PC-3 (cell line): ENCODE results near the gene ENTREP1. TPM values are rescaled to one million over a fixed set of nuclear protein-coding genes. Genes with fewer than 3 reads are reported as not detected.

Source experiments
- ATAC-seq: fragments of 200-7000 bp; cut with Tn5 transposase; 2 replicates; pipeline ENCODE4 v1.9.1; 2020; ENCODE audit warnings: mild to moderate bottlenecking, moderate library complexity
- BruUV-seq: library from RNA; stranded (reverse); fragments of 400-500 nt; replicated peaks from 2 replicates; lab custom pipeline; 2021; lab: Mats Ljungman, UMichigan
- CTCF ChIA-PET: fragments of 300-600 bp; sonication (Branson Sonifier 250); formaldehyde crosslinking; loops from one replicate; lab custom pipeline; 2022; ENCODE audit warnings: antibody characterized with exemption; lab: Charles Lee
- POLR2A ChIA-PET: fragments of 300-600 bp; sonication (Branson Sonifier 250); formaldehyde crosslinking; loops from one replicate; lab custom pipeline; 2022; ENCODE audit warnings: antibody characterized with exemption; ENCODE audit not compliant: unreplicated experiment; lab: Charles Lee
- DNase-seq: peaks from one replicate; pipeline ENCODE4 v3.0.0-alpha.2; 2015
- H2AFZ ChIP-seq: fragments of 300-600 bp; sonication (generic); 2 replicates; pipeline ENCODE4 v1.6.0; 2016; ENCODE audit warnings: antibody characterized with exemption, low read length
- H3F3A ChIP-seq: fragments of 300-600 bp; sonication (generic); one replicate; pipeline ENCODE4 v1.6.0; 2017; ENCODE audit warnings: antibody characterized with exemption, low read length, control low read depth, mild to moderate bottlenecking; ENCODE audit not compliant: unreplicated experiment
- H3K27ac ChIP-seq: fragments of 300-600 bp; sonication (generic); 2 replicates; pipeline ENCODE4 v1.5.1; 2016; ENCODE audit warnings: mild to moderate bottlenecking, low read length
- H3K27me3 ChIP-seq: fragments of 300-600 bp; sonication (generic); 2 replicates; pipeline ENCODE4 v1.6.1; 2016; ENCODE audit warnings: low read length, mixed read lengths
- H3K36me3 ChIP-seq: fragments of 300-600 bp; sonication (generic); 2 replicates; pipeline ENCODE4 v1.6.1; 2016; ENCODE audit warnings: low read depth, mixed run types, low read length, mixed read lengths
- H3K4me1 ChIP-seq: fragments of 300-600 bp; sonication (generic); 2 replicates; pipeline ENCODE4 v1.5.1; 2016; ENCODE audit warnings: low read length; ENCODE audit not compliant: insufficient read depth
- H3K4me2 ChIP-seq: fragments of 300-600 bp; sonication (generic); 2 replicates; pipeline ENCODE4 v1.6.0; 2016; ENCODE audit warnings: low read length
- H3K4me3 ChIP-seq: fragments of 300-600 bp; sonication (generic); 2 replicates; pipeline ENCODE4 v1.5.1; 2016; ENCODE audit warnings: mild to moderate bottlenecking, low read length, mixed read lengths
- H3K79me2 ChIP-seq: fragments of 300-600 bp; sonication (generic); 2 replicates; pipeline ENCODE4 v1.6.1; 2017; ENCODE audit warnings: low read length, mixed read lengths
- H3K9ac ChIP-seq: fragments of 300-600 bp; sonication (generic); 2 replicates; pipeline ENCODE4 v1.6.0; 2016; ENCODE audit warnings: mild to moderate bottlenecking, low read length
- H3K9me2 ChIP-seq: fragments of 300-600 bp; sonication (generic); replicated peaks from 2 replicates; pipeline ENCODE4 v1.6.1; 2016; ENCODE audit warnings: mixed run types, low read length, mixed read lengths
- H3K9me3 ChIP-seq: fragments of 300-600 bp; sonication (generic); 2 replicates; pipeline ENCODE4 v1.6.1; 2016; ENCODE audit warnings: low read length, mixed read lengths
- H4K20me1 ChIP-seq: fragments of 300-600 bp; sonication (generic); 2 replicates; pipeline ENCODE4 v1.6.1; 2016; ENCODE audit warnings: low read length, mixed read lengths
- EZH2 ChIP-seq: fragments of 300-600 bp; sonication (generic); IDR thresholded peaks from one replicate; pipeline ENCODE4 v1.6.1; 2017; ENCODE audit warnings: antibody characterized with exemption, mild to moderate bottlenecking, low read length; ENCODE audit not compliant: unreplicated experiment
- EZH2phosphoT487 ChIP-seq: fragments of 300-600 bp; sonication (generic); IDR thresholded peaks from 2 replicates; pipeline ENCODE4 v1.6.1; 2018; ENCODE audit warnings: mild to moderate bottlenecking, antibody characterized with exemption, low read length, borderline replicate concordance
- intact Hi-C: fragments of 100-400 bp; cut with micrococcal nuclease; formaldehyde crosslinking; loops from 2 replicates; pipeline ENCODE4 v1.9.0; 2023
- total RNA-seq: library from RNA; depleted of rRNA; stranded (reverse); fragments of >200 nt; gene quantifications from 2 replicates; pipeline ENCODE4 v1.2.3, GENCODE V29; 2014
- TF ChIP-seq, protein P1 (sequence below): fragments of 300-600 bp; sonication (generic); conservative IDR thresholded peaks from 2 replicates; pipeline ENCODE4 v1.5.1; 2017; ENCODE audit warnings: antibody characterized with exemption, low read depth, mild to moderate bottlenecking, low read length

The ENTREP1 gene
- total RNA-seq, 1 experiment from 2014 or later: 0.36 TPM

DNA sequence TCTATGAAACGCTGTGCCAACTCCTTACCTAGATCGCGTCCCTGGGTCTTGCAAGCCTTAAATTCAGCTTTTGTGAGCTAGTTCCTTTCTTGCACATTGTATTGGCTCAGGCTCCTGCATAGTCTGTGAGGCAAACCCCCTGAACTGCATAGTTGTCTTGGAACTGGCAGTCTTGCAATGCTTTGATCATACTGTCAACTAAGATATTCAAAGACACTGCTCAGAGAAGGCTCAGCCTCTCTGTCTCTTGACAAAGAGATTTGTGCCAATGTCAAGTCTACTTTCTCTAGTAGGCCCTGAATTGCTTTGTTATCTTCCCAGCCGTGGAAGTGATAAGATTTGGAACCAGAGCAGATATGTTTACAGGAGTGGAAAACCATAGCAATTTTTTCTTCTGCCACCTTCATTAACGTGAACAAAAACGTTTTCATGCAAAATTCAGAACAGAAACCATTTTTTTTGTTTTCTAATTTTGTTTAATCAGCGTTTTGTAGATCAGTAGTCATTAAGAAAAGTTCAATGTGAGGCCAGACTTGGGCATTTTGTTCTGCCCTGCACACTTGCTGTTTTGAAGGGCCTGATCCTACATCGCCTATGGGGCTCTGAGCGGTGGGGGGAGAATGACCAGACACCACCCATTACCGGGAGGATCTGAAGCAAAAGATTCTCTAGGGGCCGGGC is 27.6 kb upstream of the ENTREP1 start:
- Histone ChIP-seq H3K27me3 (no peaks in the 10 kb centered on the region), H3K79me2 (no peaks in the 10 kb centered on the region), H4K20me1 (no peaks in the 10 kb centered on the region), H3K4me3 (no peak overlapping the region), H2AFZ (no peak overlapping the region), H3K9me2 (no peaks in the 10 kb centered on the region), H3K9ac (no peak overlapping the region), H3F3A (no peaks in the 10 kb centered on the region), H3K4me1 (no peaks in the 10 kb centered on the region), H3K9me3 (no peaks in the 10 kb centered on the region), H3K36me3 (no peaks in the 10 kb centered on the region), H3K27ac (no peak overlapping the region), H3K4me2 (no peak overlapping the region)
- BruUV-seq: no TSS peak
- ChIA-PET POLR2A (no interaction called here), CTCF (no interaction called here)
- ATAC-seq (no peak), DNase-seq (no peak)
- intact Hi-C loops: no loop called here
- TF ChIP-seq EZH2phosphoT487 (no peak), EZH2 (no peak)
- TF ChIP-seq, protein P1, sequence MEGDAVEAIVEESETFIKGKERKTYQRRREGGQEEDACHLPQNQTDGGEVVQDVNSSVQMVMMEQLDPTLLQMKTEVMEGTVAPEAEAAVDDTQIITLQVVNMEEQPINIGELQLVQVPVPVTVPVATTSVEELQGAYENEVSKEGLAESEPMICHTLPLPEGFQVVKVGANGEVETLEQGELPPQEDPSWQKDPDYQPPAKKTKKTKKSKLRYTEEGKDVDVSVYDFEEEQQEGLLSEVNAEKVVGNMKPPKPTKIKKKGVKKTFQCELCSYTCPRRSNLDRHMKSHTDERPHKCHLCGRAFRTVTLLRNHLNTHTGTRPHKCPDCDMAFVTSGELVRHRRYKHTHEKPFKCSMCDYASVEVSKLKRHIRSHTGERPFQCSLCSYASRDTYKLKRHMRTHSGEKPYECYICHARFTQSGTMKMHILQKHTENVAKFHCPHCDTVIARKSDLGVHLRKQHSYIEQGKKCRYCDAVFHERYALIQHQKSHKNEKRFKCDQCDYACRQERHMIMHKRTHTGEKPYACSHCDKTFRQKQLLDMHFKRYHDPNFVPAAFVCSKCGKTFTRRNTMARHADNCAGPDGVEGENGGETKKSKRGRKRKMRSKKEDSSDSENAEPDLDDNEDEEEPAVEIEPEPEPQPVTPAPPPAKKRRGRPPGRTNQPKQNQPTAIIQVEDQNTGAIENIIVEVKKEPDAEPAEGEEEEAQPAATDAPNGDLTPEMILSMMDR: no peak

DNA sequence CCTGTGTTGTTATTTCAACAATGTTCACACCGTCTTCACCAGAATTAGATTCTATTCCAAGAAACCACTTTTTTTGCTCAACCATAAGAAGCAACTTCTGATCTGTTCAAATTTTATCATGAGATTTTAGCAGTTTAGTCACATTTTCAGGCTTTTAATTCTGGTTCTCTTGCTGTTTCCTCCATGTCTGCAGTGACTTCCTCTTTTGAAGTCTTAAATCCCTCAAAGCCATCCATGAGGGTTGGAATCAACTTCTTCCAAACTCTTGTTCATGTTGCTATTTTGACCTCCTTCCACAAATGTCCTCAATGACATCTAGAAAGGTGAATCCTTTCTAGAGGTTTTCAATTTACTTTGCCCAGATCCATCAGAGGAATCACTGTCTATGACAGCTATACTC is 25.7 kb upstream of the ENTREP1 start:
- ATAC-seq (no peak), DNase-seq (no peak)
- H3K4me2 ChIP-seq: no peak overlapping the region
- no TSS peak for BruUV-seq
- ChIA-PET CTCF (no interaction called here), POLR2A (no interaction called here)
- H3K4me3 ChIP-seq: no peak overlapping the region
- no peaks in the 10 kb centered on the region for H3K79me2 ChIP-seq
- TF ChIP-seq, protein P1: no peak
- TF ChIP-seq EZH2 (no peak), EZH2phosphoT487 (no peak)
- H3K27me3 ChIP-seq: no peaks in the 10 kb centered on the region
- intact Hi-C loops: no loop called here
- no peaks in the 10 kb centered on the region for H3K4me1 ChIP-seq
- H3K9me3 ChIP-seq: no peaks in the 10 kb centered on the region
- H3K36me3 ChIP-seq: no peaks in the 10 kb centered on the region
- H4K20me1 ChIP-seq: no peaks in the 10 kb centered on the region
- H3K9me2 ChIP-seq: no peaks in the 10 kb centered on the region
- H3K27ac ChIP-seq: no peak overlapping the region
- H3K9ac ChIP-seq: no peak overlapping the region
- no peaks in the 10 kb centered on the region for H3F3A ChIP-seq
- H2AFZ ChIP-seq: no peak overlapping the region

DNA sequence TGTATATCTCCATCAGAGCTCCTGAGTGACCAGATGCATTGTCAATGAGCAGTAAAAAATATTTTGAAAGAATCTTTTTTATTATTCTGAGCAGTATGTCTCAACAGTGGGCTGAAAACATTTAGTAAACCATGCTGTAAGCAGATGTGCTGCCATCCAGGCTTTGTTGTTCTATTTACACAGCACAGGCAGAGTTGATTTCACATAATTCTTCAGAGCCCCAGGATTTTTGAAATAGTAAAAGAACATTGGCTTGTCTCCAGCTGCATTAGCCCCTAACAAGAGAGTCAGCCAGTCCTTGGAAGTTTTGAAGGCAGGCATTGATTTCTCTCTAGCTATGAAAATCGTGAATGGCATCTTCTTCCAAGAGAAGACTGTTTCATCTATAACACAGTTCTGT is 25.2 kb upstream of the ENTREP1 start:
- no peak overlapping the region for H3K9ac ChIP-seq
- CTCF ChIA-PET: no interaction called here
- intact Hi-C loops: no loop called here

More for the DNA sequence above, 25.2 kb upstream of the ENTREP1 start:
- no peaks in the 10 kb centered on the region for H3K79me2 ChIP-seq
- H3K4me3 ChIP-seq: no peak overlapping the region
- H4K20me1 ChIP-seq: no peaks in the 10 kb centered on the region
- H3K36me3 ChIP-seq: no peaks in the 10 kb centered on the region
- H3K4me2 ChIP-seq: no peak overlapping the region
- TF ChIP-seq, protein P1: no peak
- no peak for TF ChIP-seq EZH2
- TF ChIP-seq EZH2phosphoT487: no peak
- H3K4me1 ChIP-seq: no peaks in the 10 kb centered on the region
- POLR2A ChIA-PET: no interaction called here
- no peaks in the 10 kb centered on the region for H3K9me3 ChIP-seq
- no peaks in the 10 kb centered on the region for H3K9me2 ChIP-seq
- H2AFZ ChIP-seq: no peak overlapping the region
- no peaks in the 10 kb centered on the region for H3K27me3 ChIP-seq
- BruUV-seq: no TSS peak
- no peak overlapping the region for H3K27ac ChIP-seq
- H3F3A ChIP-seq: no peaks in the 10 kb centered on the region
- ATAC-seq: no peak
- DNase-seq: no peak
